HG03521 (cell line): ENCODE measurements around the gene SUCO.
"Not testable (repeated sequence)": the region's sequence is repeated elsewhere in the genome, so short reads cannot be mapped to it uniquely, and the experiment has no call there.

Experiments used
- ATAC-seq: cut with Tn5 transposase; IDR thresholded peaks from one replicate; pipeline ENCODE4 v1.9.1; 2021; ENCODE audit warnings: mild to moderate bottlenecking, moderate library complexity; ENCODE audit not compliant: unreplicated experiment

The SUCO gene

DNA sequence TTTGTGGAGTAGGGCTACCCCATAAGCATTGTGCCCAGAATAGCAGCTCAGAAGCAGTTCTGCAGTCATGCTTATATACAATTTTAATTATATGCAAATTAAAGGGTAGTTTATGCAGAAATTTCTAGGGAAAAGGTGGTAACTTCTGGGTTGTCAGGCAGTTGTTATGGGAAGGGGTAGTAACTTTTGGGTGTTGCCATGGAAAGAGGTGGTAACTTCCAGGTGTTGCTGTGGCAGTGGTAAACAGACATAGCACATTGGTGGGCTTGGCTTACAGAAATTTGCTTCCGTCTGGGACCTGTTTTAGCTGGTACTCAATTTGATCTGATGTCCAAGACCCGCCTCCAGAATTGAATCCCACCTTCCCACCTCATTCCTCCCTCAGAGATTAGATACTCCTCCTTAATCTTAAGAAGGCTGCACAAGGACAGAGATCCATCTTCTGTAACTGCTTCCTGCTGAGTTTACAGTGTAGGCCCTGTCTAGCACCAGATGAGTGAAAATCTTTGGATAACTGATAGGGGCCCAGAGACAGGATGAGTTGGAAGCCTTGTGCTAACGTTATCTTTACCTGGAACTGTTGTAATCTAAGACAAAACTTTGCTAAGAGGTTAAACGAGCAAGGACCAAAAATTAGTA, 26.7 kb downstream of the SUCO start:
- no peak for ATAC-seq

GRCh38 chr1:172561252-172561651, 28.3 kb downstream of the SUCO start:
- ATAC-seq, result no peak

DNA sequence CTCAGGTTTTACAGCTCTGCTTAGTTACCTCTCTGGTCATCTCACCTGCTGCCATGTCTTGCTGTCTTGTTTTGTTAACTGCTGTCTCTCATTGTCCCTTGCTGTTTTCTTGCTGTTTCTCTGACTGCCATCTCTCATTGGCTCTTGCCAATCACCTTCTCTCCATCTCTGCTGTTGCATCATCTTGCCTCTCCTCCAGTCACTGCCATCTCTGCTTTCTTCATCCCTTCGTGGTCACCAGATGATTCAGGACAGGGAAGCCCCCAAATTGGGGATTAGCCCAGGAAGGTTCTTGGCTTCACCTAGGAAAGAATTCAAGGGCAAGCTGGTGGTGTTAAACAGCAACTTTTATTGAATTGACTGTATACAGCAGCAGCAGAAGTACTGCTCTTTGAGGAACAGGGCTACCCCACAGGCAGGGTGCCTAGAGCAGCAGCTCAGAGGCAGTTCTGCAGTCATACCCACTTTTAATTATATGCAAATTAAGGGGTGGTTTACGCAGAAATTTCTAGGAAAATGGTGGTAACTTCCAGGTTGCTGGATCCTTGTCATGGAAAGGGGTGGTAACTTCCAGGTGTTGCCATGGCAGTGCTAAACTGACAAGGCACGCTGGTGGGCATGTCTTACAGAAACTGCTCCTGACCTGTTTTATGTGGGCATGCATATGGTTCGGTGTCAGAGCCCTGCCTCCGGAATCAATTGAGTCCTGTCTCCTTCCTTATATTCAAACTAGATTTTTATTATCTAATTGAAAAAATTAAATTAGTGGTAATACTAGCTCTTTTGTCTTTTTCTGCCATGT, 33.4 kb downstream of the SUCO start:
- no peak for ATAC-seq

GRCh38 chr1:172567720-172568119, 34.8 kb downstream of the SUCO start:
- no peak for ATAC-seq

- ATAC-seq, result no peak
Observed at GRCh38 chr1:172574080-172574479, 41.1 kb downstream of the SUCO start.

GRCh38 chr1:172578586-172578985, 45.6 kb downstream of the SUCO start:
- no peak for ATAC-seq

GRCh38 chr1:172581273-172581672, 48.3 kb downstream of the SUCO start:
- no peak for ATAC-seq

- ATAC-seq, result no peak
Observed at GRCh38 chr1:172581779-172582178, 48.8 kb downstream of the SUCO start.

GRCh38 chr1:172582889-172583288, 49.9 kb downstream of the SUCO start:
- ATAC-seq, result no peak

DNA sequence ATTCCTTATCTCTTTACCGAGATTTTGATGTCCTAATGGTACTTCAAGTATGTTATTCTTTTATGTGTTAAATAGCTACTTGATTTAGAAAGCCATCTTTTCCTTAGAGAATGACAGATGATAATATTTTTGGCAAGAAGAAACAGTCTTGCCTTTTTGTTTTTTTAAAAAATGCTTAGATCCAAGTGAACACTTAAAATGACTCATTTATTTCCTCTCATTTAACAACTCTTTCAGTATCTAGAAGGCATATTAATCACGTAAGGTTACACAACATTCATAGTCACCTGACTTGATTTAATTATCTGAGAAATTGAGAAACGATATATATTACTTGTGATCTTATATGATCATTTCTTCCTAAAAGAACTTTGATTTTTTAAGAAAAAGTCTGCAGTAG, 52.4 kb downstream of the SUCO start:
- no peak for ATAC-seq

GRCh38 chr1:172585861-172586260, 52.9 kb downstream of the SUCO start:
- no peak for ATAC-seq

GRCh38 chr1:172588296-172589291, 55.6 kb downstream of the SUCO start:
- ATAC-seq, result no peak

DNA sequence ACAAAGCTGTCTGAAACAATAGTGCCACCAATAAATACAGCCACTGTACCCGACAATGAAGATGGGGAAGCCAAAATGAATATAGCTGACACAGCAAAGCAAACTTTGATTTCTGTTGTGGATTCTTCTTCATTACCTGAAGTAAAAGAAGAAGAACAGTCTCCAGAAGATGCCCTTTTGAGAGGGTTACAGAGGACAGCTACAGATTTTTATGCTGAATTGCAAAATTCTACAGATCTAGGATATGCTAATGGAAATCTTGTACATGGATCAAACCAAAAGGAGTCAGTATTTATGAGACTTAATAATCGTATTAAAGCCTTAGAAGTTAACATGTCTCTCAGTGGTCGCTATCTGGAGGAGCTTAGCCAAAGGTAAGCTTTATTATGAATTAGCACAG, 56.6 kb downstream of the SUCO start:
- no peak for ATAC-seq

DNA sequence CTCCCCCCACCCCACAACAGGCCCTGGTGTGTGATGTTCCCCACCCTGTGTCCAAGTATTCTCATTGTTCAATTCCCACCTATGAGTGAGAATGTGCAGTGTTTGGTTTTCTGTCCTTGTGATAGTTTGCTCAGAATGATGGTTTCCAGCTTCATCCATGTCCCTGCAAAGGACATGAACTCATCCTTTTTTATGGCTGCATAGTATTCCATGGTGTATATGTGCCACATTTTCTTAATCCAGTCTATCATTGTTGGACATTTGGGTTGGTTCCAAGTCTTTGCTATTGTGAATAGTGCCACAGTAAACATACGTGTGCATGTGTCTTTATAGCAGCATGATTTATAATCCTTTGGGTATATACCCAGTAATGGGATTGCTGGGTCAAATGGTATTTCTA, 58.5 kb downstream of the SUCO start:
- ATAC-seq, result not testable (repeated sequence)

DNA sequence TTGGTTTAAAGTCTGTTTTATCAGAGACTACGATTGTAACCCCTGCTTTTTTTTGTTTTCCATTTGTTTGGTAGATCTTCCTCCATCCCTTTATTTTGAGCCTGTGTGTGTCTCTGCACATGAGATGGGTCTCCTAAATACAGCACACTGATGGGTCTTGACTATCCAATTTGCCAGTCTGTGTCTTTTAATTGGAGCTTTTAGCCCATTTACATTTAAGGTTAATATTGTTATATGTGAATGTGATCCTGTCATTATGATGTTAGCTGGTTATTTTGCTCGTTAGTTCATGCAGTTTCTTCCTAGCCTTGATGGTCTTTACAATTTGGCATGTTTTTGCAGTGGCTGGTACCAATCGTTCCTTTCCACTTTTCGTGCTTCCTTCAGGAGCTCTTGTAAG, 62.1 kb downstream of the SUCO start:
- not testable (repeated sequence) for ATAC-seq

GRCh38 chr1:172596782-172597181, 63.8 kb downstream of the SUCO start:
- ATAC-seq, result not testable (repeated sequence)

- ATAC-seq, result no peak
Observed at GRCh38 chr1:172599912-172600311, 67.0 kb downstream of the SUCO start.

- no peak for ATAC-seq
Observed at GRCh38 chr1:172600615-172601014, 67.7 kb downstream of the SUCO start.

- ATAC-seq, result no peak
Observed at GRCh38 chr1:172601046-172601630, 68.2 kb downstream of the SUCO start.

GRCh38 chr1:172602706-172603105, 69.8 kb downstream of the SUCO start:
- ATAC-seq, result no peak

GRCh38 chr1:172603816-172604215, 70.9 kb downstream of the SUCO start:
- no peak for ATAC-seq
